SK-N-SH treated with all-trans-retinoic acid at 6 μM for 48 hours (cell line): Measurements from ENCODE around the gene LRRC26.

Source experiments
- ATAC-seq: fragments of 200-7000 bp; cut with Tn5 transposase; 3 replicates; pipeline ENCODE4 v1.9.1; 2020; ENCODE audit warnings: mild to moderate bottlenecking, moderate library complexity
- ARNTL ChIP-seq: fragments of 450-650 bp; formaldehyde crosslinking; IDR thresholded peaks from 2 replicates; pipeline ENCODE4 v1.5.0; 2020; ENCODE audit warnings: low read depth, mild to moderate bottlenecking, moderate library complexity, borderline replicate concordance
- BACH2 ChIP-seq: fragments of 250-450 bp; sonication (Bioruptor Pico); IDR thresholded peaks from 2 replicates; pipeline ENCODE4 v1.9.0; 2021; ENCODE audit warnings: mild to moderate bottlenecking, borderline replicate concordance
- CREB5 ChIP-seq: fragments of 250-450 bp; sonication (Bioruptor Pico); IDR thresholded peaks from 2 replicates; pipeline ENCODE4 v1.5.1; 2020; ENCODE audit warnings: low read depth, mild to moderate bottlenecking, moderate library complexity
- CSDC2 ChIP-seq: fragments of 250-450 bp; sonication (Bioruptor Pico); IDR thresholded peaks from 2 replicates; pipeline ENCODE4 v1.5.0; 2020; ENCODE audit warnings: mild to moderate bottlenecking, moderate library complexity
- CSRNP3 ChIP-seq: fragments of 250-450 bp; sonication (Bioruptor Pico); IDR thresholded peaks from 2 replicates; pipeline ENCODE4 v1.5.1; 2021; ENCODE audit warnings: mild to moderate bottlenecking, moderate library complexity
- ESRRG ChIP-seq: fragments of 250-450 bp; sonication (Bioruptor Pico); IDR thresholded peaks from 2 replicates; pipeline ENCODE4 v1.6.1; 2021; ENCODE audit warnings: mild to moderate bottlenecking
- GLIS3 ChIP-seq: fragments of 250-450 bp; sonication (Bioruptor Pico); IDR thresholded peaks from 2 replicates; pipeline ENCODE4 v1.5.0; 2020; ENCODE audit warnings: mild to moderate bottlenecking, moderate library complexity
- ISL1 ChIP-seq: fragments of 250-450 bp; sonication (Bioruptor Pico); IDR thresholded peaks from 2 replicates; pipeline ENCODE4 v2.1.2; 2022; ENCODE audit warnings: mild to moderate bottlenecking, moderate library complexity
- OSR1 ChIP-seq: fragments of 250-450 bp; sonication (Bioruptor Pico); IDR thresholded peaks from 2 replicates; pipeline ENCODE4 v1.8.0; 2022; ENCODE audit warnings: moderate library complexity, mild to moderate bottlenecking, inconsistent platforms
- PATZ1 ChIP-seq: fragments of 250-450 bp; sonication (Bioruptor Pico); IDR thresholded peaks from 2 replicates; pipeline ENCODE4 v1.8.0; 2020; ENCODE audit warnings: mild to moderate bottlenecking, moderate library complexity, borderline replicate concordance
- POU6F1 ChIP-seq: fragments of 250-450 bp; sonication (Bioruptor Pico); IDR thresholded peaks from 2 replicates; pipeline ENCODE4 v1.8.0; 2021; ENCODE audit warnings: low read depth, mild to moderate bottlenecking, moderate library complexity, borderline replicate concordance
- PPARA ChIP-seq: fragments of 250-450 bp; sonication (Bioruptor Pico); IDR thresholded peaks from 2 replicates; pipeline ENCODE4 v1.5.0; 2020; ENCODE audit warnings: mild to moderate bottlenecking, borderline replicate concordance
- RARB ChIP-seq: fragments of 250-450 bp; sonication (Bioruptor Pico); IDR thresholded peaks from 2 replicates; pipeline ENCODE4 v1.8.0; 2021; ENCODE audit warnings: mild to moderate bottlenecking, moderate library complexity
- SNAI2 ChIP-seq: fragments of 250-450 bp; sonication (Bioruptor Pico); IDR thresholded peaks from 2 replicates; pipeline ENCODE4 v1.5.0; 2020; ENCODE audit warnings: mild to moderate bottlenecking, moderate library complexity
- TCF4 ChIP-seq: fragments of 250-450 bp; sonication (Bioruptor Pico); IDR thresholded peaks from 2 replicates; pipeline ENCODE4 v1.8.0; 2021; ENCODE audit warnings: mild to moderate bottlenecking, moderate library complexity, borderline replicate concordance
- TOX ChIP-seq: fragments of 250-450 bp; sonication (Bioruptor Pico); IDR thresholded peaks from 2 replicates; pipeline ENCODE4 v1.8.0; 2021; ENCODE audit warnings: mild to moderate bottlenecking, moderate library complexity, borderline replicate concordance
- TSHZ2 ChIP-seq: fragments of 250-450 bp; sonication (Bioruptor Pico); IDR thresholded peaks from 2 replicates; pipeline ENCODE4 v1.5.0; 2020; ENCODE audit warnings: mild to moderate bottlenecking, moderate library complexity
- ZC3H10 ChIP-seq: fragments of 250-450 bp; sonication (Bioruptor Pico); IDR thresholded peaks from 2 replicates; pipeline ENCODE4 v1.5.1; 2021; ENCODE audit warnings: mild to moderate bottlenecking, moderate library complexity
- ZFP3 ChIP-seq: fragments of 250-450 bp; sonication (Bioruptor Pico); IDR thresholded peaks from 2 replicates; pipeline ENCODE4 v1.5.0; 2020; ENCODE audit warnings: mild to moderate bottlenecking, moderate library complexity
- ZFP30 ChIP-seq: fragments of 450-650 bp; formaldehyde crosslinking; IDR thresholded peaks from 2 replicates; pipeline ENCODE4 v1.5.0; 2022; ENCODE audit warnings: mild to moderate bottlenecking, moderate library complexity
- ZNF565 ChIP-seq: fragments of 450-650 bp; formaldehyde crosslinking; conservative IDR thresholded peaks from 2 replicates; pipeline ENCODE4 v1.5.0; 2020; ENCODE audit warnings: low read depth, mild to moderate bottlenecking, moderate library complexity
- ZNF70 ChIP-seq: fragments of 450-650 bp; formaldehyde crosslinking; IDR thresholded peaks from 2 replicates; pipeline ENCODE4 v1.5.0; 2020; ENCODE audit warnings: mild to moderate bottlenecking, moderate library complexity

LRRC26 gene

GRCh38 chr9:137167277-137167746 lies 2.5 kb downstream of the LRRC26 start:
- TF ChIP-seq CSDC2 = no peak
- no peak for TF ChIP-seq ZC3H10
- TF ChIP-seq TOX = no peak
- TF ChIP-seq ZFP3 (CRISPR knock-in tag) = no peak
- no peak for TF ChIP-seq GLIS3 (CRISPR knock-in tag)
- TF ChIP-seq OSR1 (CRISPR knock-in tag) = no peak
- no peak for TF ChIP-seq ZFP30 (CRISPR knock-in tag)
- TF ChIP-seq RARB = no peak
- TF ChIP-seq TCF4 (CRISPR knock-in tag) = no peak
- TF ChIP-seq ZNF565 (CRISPR knock-in tag) = no peak
- TF ChIP-seq ZNF70 (CRISPR knock-in tag) = no peak
- no peak for TF ChIP-seq BACH2 (CRISPR knock-in tag)
- no peak for TF ChIP-seq POU6F1 (CRISPR knock-in tag)
- no peak for TF ChIP-seq ESRRG (CRISPR knock-in tag)
- TF ChIP-seq ARNTL (CRISPR knock-in tag) = no peak
- ATAC-seq = no peak

GRCh38 chr9:137166380-137167229 lies 3.2 kb downstream of the LRRC26 start:
- no peak for TF ChIP-seq PPARA
- TF ChIP-seq SNAI2 = no peak
- no peak for TF ChIP-seq CSDC2
- no peak for TF ChIP-seq BACH2 (CRISPR knock-in tag)
- no peak for TF ChIP-seq ESRRG (CRISPR knock-in tag)

GRCh38 chr9:137165250-137165836 lies 4.5 kb downstream of the LRRC26 start:
- TF ChIP-seq SNAI2 (no peak), CSRNP3 (CRISPR knock-in tag) (no peak), TOX (no peak), CREB5 (CRISPR knock-in tag) (no peak), ARNTL (CRISPR knock-in tag) (no peak), TSHZ2 (no peak), BACH2 (CRISPR knock-in tag) (no peak), ZFP3 (CRISPR knock-in tag) (no peak), CSDC2 (no peak), ESRRG (CRISPR knock-in tag) (no peak), PATZ1 (no peak), ZNF70 (CRISPR knock-in tag) (no peak), ZFP30 (CRISPR knock-in tag) (no peak), TCF4 (CRISPR knock-in tag) (no peak), ZC3H10 (no peak), PPARA (no peak), ZNF565 (CRISPR knock-in tag) (no peak), ISL1 (CRISPR knock-in tag) (no peak)
- ATAC-seq = no peak

More at GRCh38 chr9:137166380-137167229, 3.2 kb downstream of the LRRC26 start:
- no peak for ATAC-seq
